HG03460 (cell line): ENCODE measurements around the gene KRT9.
"Not testable (repeated sequence)": the region's sequence is repeated elsewhere in the genome, so short reads cannot be mapped to it uniquely, and the experiment has no call there.

Source experiments
- ATAC-seq: cut with Tn5 transposase; IDR thresholded peaks from one replicate; pipeline ENCODE4 v1.9.1; 2021; ENCODE audit not compliant: unreplicated experiment

Gene KRT9

DNA sequence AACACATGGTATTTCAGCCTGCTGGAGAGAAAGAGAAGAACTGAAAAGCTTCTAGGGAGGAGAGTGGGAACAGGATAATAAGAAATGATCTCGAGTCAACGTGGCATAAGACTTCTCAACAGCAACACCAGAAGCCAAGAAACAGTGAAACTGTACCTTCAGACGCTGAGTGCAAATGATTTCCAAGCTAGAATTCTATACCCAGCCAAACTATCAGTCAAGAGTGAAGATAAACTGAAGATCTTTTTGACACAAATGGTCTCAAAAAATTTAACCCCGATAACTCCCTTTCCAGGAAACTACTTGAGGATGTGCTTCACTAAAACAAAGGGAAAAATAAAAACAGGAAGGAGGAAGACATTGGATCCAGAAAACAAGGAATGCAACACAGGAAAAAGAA lies 35.1 kb upstream of the KRT9 start:
- ATAC-seq = not testable (repeated sequence)

DNA sequence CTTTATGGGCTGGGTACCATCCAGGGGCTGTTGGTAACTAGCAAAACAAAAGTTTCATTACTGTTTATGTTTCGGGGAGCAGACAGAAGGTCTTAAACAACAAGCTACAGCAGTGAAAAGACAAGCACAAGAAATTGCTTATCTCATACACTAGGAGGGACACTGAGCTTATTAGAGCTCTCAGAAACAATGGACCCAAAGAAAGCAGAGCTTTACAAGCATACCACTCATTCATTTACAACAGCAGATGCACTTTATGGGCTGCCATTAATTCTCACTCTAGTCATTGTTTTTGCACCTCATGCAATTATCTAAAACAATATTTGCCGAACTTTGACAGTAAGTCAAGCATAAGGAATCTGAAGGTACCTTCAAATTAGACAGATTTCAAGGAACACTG lies 30.7 kb upstream of the KRT9 start:
- no peak for ATAC-seq

DNA sequence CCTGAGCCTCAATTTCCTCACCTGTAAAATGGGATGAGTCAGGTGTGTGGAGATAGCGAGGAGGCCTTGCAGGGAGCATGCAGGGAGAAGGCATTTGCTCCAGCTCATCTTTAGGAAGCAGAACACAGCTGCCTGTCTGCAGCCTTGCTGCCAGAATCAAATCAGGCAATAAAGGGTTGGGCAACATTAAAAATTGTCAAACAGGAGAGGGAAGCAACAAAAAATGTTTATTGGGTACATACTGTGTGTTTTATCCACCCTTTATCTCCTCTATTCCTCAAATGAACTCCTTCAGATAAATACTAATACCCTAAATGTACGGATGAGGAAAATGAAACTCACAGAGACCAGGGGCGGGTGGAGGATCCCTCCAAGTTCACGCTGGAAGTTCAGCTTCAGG lies 28.5 kb upstream of the KRT9 start:
- ATAC-seq = no peak

DNA sequence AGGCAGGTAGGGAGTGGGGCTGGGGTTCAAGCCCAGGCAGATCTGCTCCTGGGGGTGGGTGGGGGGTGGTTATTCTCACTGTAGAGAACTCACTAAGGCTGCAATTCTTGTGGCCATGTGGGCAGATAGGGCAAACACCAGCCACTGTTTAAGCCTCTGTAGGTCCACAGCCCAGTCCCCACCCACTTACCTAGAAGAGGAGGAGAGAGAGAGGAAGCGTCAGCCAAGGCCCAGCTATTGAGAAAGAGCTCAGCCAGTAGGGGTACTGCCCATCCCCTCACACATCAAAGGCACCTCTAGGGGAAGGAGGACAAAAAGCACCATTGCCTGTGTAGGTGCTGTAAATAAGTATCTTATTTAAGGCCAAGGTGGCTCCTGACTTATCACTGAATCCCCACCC lies 27.8 kb upstream of the KRT9 start:
- ATAC-seq = no peak

DNA sequence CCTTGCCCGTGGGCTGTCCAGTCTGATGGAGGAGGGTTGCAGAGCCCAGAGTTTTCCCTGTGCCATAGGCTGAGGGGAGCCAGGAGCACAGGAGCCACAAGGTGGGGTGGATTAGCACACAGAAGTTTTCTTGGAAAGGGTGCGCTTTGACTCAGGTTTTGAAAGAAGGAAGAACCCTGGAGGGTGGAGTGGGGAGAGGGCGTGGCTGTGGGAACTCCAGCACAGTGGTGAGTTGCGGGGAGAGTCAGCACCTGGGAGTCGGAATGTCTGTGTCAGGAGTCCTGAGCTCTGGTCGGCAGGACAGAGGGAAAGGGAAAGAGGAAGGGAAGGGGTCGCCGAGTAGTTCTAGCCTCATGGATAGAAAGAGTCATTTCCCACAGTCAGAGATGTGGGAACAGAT lies 23.7 kb upstream of the KRT9 start:
- no peak for ATAC-seq

DNA sequence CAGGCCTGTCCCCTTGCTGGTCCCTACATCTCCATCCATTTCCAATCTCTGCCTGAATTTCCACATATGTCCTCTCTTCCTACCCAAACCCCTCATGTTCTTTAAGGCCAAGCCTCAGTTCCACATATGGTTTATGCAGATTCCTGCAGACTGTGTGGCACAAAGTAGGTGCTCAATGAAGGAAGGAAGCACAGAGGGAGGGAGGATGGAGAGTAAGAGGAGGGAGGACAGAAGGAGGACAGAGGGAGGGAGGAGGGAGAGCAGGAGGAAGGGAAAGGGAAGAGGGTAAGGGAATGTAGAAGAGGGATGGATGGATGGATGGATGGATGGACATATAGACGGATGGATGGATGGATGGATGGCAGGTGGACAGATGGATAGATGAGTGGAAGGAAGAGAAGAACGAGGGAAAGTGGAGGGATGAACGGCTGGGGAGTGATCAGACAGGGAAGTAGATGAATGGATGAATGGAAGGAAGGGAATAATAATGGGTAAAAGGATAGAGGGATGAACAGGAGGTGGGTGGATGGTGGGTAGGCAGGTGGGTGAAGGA lies 22.6 kb upstream of the KRT9 start:
- no peak for ATAC-seq

DNA sequence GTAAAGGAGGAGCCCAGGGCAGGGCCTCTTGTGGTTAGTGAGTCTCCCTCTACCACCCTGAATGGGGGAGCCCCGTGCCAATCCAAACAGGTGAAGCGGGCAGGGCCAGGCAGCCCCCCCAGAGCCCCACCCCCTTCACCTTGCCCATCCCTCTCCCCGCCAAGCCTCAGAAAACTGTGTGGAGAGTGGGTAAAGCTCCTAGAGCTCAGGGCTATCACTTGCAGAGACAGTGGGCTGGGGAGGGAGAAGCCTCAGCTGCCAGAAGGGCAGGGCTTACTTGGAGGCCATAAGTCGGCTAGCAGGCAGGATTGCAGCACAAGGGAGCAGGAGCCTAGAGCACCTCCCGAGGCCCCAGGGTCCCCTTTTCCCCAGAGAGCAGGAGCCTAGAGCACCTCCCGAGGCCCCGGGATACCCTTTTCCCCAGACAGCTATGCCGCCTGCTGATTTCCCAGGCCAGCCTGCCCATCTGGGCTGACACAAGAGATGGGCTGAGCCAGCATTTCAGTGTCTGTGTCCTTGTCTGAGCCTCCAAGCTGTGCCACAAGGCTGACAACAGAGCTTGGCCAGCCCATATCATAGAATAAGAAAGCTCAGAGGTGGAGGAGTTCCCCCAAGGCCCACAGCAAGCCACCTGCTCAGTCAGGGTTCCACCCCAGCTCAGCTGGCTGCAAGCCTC lies 21.6 kb upstream of the KRT9 start:
- ATAC-seq = no peak

DNA sequence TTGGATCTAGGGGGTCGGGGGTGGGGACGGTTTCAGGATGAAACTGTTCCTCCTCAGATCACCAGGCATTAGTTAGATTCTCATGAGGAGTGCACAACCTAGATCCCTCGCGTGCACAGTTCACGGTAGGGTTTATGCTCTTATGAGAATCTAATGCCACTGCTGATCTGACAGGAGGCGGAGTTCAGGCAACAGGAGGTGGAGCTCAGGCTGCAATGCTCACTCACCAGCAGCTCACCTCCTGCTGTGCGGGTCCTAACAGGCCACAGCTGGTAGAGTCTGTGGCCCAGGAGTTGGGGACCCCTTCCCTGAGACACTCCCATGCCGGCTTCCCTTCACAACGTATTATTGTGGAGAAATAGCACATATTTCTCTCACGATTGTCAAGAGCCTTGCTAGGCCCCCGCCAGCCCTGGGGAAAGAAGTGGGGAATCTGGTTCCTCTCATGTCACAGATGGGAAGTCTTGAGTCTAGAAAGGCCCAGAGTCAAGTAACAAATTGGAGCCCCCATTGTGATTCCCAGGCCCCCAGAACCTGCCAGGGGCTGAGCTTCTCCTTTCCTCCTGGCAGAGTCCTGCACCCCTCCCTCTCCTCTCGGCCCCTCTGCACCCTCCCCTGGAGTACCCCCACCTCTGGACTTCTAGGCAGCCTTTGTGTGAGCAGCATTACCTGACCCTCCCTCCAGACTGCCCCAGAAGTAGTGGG lies 20.9 kb upstream of the KRT9 start:
- ATAC-seq = no peak

DNA sequence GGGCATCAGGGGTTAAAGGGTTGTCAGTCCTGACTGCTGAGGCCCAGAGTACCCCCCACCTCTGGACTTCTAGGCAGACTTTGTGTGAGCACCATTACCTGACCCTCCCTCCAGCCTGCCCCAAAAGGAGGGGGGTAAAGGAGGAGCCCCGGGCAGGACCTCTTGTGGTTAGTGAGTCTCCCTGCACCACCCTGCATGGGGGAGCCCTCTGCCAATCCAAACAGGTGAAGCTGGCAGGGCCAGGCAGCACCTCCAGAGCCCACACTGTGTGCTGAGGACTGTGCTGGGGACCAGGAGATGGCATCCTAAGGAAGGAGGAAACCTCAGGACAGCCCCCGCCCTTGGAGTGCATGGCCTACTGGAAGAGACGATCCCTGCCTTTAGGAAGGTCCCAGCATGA lies 17.4 kb upstream of the KRT9 start:
- no peak for ATAC-seq

DNA sequence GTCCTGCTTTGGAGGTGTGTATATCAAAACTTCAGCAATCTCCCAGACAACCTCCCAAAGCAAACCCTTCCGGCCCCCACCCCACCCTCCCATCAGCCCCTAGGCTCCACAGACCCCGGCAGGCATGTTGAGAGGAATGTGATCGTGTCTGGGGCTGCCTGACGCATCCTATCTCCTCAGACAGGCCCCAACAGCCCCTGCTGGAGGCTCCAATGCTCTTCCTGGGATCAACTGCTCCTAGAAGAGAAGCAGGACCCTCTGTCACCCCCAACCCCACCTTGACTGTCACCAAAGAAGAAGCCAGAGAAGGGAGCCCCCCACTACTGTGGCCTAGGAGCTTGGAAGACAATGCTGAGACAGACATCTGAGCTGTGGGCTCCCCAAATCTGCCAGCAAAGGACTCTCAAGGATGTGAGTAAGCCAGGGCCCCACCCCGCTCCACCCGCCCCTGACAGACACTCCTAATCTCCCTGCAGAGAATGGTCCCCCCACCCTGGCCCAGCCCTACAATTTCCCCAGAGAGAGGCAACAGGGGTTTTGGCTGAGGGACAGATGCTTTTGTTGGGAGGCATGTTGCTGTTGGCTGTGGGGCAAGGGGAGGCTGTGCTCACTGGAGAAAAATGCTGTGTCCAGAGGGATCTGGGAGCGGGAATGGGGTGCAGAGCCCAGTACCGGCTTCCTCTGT lies 16.4 kb upstream of the KRT9 start:
- no peak for ATAC-seq

DNA sequence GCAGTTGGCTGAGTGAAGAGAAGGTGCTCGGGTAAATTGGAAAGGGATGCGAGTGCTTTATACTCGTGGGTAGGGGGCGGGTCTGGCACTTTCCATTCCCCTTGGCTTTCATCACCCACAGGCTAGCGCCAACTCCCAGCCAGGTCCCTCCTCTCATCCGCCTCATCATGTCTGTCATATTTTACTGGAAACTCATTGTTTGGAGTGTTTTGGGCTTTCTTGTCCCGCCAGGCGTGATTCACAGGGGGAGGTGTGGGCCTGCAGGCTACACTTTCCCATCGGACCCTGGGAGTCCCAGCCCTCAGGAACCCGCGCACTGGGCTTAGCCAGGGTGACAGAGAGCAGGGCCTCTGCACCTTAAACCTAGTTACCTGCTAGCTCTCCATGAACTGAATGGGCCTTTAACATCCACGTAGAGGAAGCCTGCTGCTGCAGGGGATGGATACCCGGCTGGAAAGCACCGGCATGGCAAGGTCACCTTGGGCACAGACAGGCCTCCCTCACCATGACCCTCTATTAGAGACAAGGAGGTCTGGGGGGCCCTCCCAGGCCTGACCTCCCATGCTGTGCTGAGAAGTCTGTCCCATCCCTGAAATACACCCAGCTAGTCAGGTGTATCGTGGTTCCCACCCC lies 15.1 kb upstream of the KRT9 start, which contains the start of gene KRT14:
Gene KRT14 (minus strand): TSS at position 33 of the 633 bp plus-strand sequence. CDS start 61 bp downstream, outside the sequence.
- no peak for ATAC-seq

DNA sequence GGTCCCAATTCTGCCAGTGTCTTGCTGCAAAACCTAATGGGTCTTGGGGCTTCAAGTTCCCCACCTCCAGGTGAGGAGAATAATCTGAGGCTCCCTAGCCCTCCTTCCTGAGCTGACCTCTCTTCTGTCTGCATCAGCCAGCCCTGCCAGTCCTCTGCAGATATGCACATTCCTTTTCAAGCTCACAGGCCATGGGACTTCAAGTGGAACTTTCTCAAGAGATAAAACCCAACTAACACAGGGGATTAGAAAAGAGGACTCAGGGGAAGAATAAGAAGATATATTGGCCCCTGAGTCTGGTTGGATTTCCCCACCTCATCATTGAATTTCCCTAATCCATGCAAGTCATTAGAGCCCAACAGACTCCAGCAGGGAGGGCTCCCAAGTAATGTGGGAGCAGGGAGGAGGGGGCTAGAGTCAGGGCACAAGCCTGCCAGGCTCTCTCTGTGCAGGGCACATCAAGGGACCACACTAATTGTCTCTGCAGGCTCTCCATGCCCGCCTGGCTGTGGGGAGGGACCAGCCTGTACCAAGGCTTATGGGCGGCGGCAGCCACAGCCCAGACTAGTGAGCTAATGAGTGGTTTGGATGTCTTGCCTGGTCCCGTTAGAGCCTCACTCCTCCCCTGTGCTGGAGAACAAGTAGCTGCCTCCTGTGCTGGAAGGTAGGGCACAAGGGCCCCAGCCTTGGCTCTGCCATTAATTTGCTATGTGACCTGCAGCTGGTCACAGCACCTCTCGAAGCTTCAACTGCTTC lies 13.6 kb upstream of the KRT9 start:
- ATAC-seq = no peak

DNA sequence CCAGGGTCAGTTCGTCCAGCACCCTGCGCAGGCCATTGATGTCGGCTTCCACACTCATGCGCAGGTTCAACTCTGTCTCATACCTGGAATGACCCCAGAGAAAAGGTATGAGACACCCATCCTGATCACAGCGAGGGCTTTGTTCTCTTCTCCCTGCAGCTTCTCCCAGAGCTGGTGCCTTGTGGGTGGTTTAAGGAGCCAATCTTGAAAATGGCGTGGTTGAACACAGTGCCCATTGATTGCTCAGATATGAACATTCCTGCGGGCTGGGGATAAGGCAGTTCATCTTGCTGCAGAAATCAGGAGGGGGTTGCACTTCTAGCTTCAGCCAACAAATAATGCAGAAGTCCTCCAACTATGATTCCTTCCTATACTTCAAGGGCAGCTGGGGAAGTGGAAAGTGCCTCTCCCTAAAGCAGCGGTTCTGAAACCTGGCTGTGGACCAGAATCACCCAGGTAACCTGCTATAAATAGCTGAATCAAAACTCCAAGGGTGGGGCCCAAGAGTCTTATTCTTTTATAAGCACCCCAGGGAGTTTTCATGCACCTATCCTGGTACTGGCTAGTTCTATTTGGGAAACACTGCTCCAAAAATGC lies 12.6 kb upstream of the KRT9 start:
- ATAC-seq = not testable (repeated sequence)

DNA sequence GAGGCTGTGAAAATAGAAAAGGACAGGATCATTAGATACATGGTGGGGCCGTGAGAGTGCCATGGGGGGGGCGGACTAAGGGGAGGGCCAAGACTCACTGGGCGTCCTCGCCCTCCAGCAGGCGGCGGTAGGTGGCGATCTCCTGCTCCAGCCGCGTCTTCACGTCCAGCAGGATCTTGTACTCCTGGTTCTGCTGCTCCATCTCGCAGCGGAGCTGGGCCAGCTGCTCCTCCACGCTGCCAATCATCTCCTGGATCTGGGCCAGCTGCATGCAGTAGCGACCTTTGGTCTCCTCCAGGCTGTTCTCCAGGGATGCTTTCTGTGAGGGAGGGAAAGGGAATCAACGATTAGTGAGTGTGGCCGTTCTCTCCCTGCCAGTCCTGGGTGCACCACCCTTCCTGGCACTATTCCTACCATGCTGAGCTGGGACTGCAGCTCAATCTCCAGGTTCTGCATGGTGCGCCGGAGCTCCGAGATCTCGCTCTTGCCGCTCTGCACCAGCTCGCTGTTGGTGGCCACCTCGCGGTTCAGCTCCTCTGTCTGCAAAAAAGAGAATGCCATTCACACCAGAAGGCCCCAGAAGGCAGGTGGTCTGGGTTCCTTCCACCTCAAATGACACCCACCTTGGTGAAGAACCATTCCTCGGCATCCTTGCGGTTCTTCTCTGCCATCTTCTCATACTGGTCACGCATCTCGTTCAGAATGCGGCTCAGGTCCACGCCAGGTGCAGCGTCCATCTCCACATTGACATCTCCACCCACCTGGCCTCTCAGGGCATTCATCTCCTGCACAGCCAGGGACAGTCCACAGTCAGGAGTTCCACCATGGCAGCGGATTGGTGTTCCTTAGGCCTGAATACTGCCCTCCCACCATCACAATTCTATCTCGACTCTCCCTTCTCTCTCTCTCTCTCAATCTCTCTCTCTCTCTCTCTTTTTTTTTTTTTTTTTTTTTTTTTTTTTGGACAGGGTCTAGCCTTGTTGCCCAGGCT lies 11.6 kb upstream of the KRT9 start:
- ATAC-seq = no peak

DNA sequence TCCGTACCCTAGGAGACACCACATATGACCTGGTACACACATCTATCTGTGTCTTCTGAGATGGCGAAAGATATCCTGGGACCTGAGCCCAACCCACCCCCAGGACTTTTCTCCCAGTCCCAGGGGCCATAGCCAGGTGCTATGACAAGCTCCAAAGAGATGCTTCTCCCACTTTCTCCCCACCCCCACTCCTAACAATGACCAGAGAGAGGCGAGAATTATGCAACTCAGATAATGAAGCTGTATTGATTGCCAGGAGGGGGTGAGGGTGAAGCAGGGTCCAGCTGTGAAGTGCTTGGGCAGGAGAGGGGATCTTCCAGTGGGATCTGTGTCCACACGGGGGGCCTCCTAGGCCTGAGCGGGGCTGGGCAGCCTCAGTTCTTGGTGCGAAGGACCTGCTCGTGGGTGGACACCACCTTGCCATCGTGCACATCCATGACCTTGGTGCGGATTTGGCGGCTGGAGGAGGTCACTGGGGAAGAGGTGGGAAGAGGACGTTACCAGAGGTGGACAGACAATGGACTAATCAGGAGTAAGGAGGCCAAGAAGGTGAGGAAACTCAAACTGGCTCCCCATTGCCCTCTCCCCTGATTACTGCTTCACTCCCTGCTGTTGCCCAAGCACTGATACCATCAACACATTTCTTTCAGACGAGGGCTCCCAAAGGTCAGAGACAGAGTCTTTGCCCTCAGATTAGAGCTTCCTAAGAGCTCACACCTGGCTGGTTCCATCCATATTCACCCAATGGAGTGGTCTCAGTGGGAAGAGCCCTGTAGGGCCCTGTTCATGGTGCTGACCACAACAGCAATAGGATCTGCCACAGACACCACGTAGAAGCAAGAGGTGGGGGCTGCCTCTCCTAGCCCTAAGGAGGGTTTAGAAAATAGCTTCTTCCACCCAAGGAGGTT lies 10.5 kb upstream of the KRT9 start:
- not testable (repeated sequence) for ATAC-seq

DNA sequence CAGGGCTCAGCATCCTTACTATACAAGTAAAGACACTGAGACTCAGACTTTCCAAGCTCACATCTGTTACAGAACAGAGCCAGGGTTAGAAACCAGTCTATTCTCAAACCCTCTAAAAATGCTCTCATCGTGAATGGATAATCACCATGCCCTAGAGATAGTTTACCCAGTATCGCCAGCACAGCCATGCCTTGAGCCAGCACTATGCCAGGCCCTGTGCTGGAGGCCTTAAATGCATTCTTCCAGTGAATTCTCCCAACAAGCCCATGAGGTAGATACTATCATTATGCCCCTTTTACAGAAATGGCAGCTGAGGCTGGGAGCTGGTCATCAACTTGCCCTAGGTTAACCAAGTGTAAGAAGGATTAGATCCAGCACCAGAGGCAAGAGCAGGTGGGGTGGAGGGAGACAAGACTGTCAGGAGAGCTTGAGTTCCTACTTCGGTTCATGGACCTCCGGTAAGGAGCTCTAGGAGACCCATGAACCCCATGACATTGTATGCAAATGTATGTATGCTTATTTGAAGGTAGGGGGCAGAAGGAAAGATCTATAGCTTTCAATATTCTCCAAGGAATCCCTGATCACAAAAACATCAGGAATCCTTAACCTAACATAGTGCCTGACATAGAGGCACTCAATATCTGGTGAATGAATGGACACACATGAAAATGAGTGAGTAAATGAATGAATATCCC lies 9.7 kb upstream of the KRT9 start:
- ATAC-seq = no peak

DNA sequence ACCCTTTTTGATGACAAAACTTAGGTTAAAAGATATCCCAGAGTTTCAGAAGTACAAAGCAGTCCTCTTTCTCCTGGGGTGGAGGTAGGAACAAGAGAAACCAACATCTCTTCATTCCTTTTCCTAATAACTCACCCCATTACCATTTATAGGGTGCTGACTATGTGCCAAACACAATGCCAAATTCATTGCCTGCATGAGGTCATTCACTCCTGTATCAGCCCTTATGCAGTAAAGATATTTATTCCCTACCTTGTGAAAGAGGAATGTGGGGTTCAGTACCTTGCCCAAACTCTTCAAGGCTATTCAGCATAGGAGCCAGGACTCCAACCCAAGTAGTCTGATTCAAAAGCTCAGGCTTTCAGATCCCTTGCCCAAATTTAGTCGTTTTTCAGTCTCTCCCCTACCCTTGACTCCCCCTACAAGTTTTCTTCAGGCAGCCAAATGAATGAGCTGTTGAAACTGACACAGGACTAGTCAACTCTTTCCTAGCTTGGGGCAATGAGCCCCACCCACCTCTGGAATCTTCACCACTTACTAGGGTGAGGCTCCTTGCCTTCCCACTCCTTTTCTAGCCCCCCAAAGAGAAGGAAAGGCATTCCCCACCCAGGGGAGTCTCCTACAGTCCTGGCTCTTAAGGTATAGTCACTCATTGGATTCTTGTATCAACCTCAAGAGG lies 9.0 kb upstream of the KRT9 start:
- ATAC-seq = no peak
